Activated T-cell treated with anti-CD3 and anti-CD28 coated beads for 4 hours (primary cell): ENCODE measurements around the gene TXN2.
"Not testable (repeated sequence)": the region's sequence is repeated elsewhere in the genome, so short reads cannot be mapped to it uniquely, and the experiment has no call there.

Experiments used
- DNase-seq: peaks from one replicate; pipeline ENCODE4 v3.0.0-alpha.2; 2020

Gene TXN2

GRCh38 chr22:36454916-36455570, 26.4 kb downstream of the TXN2 start:
- DNase-seq: peak; percentile 90

GRCh38 chr22:36453855-36454378, 27.5 kb downstream of the TXN2 start:
- DNase-seq: no peak

- DNase-seq: not testable (repeated sequence)
Observed at GRCh38 chr22:36452978-36453607, 28.3 kb downstream of the TXN2 start.

DNA sequence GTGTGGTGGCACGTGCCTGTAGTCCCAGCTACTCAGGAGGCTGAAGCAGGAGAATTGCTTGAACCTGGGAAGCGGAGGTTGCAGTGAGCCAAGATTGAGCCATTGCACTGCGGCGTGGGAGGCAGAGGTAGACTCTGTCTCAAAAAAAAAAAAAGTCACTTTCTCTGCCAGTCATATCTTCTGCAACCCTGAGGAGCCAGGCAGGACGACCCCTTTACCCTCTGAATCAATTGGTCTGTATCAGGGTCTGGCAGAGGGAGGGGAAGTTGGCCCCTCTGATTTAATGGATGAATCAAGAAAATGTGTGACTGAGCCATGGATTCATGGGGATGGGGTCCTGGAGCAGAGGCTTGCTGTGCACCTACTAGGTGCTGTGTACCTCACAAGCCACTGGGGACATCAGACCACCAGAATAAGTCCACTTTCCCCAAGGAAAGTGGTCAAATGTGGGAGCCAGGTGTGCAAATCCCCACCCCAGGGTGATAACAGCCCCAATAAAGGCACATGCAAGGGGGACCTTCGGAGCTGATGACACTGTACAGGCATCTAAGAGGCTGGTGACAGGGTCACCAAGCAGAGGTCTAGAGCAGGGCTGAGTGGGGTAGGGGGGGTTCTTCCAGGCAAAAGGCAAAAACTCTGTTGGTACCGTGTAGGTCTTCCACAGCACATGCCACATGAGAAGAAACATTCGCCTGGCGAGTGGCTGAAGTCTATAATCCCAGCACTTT, 29.0 kb downstream of the TXN2 start:
- DNase-seq: no peak

DNA sequence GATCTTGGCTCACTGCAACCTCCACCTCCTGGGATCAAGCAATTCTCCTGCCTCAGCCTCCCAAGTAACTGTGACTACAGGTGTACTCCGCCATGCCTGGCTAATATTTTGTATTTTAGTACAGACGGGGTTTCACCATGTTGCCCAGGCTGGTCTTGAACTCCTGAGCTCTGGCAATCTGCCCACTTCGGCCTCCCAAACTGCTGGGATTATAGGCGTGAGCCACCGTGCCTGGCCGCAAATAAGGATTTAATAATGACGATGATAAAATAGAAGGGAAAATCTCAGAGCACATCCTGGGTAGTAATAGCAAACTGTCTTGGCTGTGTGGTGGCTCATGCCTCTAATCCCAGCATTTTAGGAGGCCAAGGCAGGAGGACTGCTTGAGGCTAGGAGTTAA, 30.5 kb downstream of the TXN2 start:
- not testable (repeated sequence) for DNase-seq

DNA sequence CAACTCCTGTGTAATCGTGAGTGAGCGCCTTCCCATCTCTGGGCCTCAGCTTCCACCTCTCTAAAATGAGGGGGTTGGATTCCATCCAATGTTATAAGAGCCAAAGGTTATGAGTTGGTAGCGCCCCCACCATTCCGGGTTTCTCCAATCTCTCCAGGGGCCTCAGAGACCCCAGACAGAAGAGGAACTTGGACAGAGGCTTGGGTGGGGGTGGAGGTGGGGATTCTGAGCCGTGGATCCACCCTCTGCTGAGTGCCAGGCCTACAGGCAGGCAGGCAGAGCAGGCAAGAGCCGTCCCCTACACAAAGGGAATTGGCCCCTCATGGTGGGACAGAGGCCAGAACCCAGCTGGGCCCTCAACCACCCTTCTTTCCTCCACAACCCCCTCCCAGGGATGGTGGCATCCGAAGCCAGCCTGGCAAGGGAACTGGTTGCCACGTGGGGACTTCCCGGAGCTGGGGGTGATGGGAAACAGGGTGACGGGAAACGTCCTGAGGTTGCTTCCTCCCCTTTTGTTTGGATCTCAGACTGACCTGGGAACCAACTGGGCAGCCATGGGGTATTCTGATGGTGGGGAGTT, 31.8 kb downstream of the TXN2 start:
- no peak for DNase-seq

DNA sequence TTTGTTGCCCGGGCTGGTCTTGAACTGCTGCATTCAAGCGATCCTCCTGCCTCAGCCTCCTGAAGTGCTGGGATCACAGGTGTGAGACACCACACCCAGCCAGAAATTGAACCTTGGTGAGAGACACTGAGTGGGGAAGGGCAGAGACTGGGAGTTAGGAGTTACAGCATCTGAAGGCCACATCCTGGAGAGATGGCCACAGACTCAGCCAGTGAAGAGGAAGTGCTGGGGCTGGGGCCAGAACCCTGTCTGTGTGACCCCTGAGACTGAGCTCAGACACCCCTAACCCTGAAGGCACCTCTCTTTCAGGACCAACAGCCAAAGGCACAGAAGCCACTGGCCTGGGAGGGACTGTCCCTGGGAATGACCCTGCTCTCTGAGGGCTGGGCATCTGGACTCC, 33.8 kb downstream of the TXN2 start:
- no peak for DNase-seq

DNA sequence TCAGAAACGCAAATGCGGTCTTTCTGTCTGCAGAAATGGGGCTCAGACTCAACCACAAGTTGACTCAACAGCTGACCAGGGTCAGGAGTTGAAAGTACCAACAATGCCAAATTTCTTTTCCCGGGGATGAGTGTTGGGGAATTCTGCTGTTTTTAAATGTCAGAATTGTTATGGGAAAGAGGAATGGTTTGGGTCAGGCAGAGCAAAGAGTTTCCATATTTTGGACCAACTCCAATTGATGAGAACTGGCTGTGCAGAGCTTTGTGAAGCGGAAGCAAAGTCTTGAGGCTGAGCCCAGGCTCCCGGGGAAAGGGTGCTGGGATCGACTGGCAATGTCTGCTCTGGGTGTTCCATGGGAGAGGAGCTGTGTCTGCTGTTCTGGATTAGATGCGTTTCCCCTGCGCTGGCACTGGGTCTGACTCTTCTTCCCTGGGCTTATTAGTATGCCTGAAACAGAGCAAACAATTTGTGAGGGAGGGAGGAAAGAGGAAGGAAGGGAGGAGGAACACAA, 36.2 kb downstream of the TXN2 start:
- no peak for DNase-seq

GRCh38 chr22:36443198-36443770, 38.2 kb downstream of the TXN2 start:
- no peak for DNase-seq

DNA sequence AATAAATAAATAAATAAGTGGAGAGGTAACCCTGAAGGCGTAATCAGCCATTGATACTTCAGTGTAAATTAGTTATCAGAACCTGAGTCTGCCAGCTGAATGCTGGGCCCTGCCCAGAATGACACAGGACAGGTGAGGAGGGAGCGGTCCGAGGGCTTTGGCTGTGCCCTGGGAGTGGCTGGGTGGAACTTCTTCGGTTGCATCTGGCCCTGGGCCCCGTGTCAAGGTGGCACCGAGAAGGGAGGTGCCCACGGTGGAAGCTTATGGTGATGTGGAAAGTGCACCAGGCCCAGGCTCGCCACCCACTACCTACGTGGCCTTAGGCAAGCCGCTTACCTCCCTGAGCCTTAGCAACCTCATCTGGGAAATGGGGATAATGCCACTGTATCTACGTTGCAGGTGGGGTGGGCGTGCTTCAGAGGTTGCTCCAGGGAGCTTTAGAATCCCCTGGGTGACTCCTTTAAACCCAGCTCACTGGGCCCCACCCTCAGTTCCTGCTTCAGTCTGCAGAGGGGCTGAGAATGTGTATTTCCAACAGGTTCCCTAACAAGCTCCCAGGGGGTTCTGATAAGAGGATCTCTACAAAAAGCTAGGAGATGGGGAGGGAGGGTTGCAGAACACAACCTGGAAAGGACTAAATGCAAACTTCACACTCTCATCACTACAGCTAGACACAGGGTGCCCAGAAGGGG, 38.8 kb downstream of the TXN2 start:
- no peak for DNase-seq

- DNase-seq: no peak
Observed at GRCh38 chr22:36440429-36441002, 40.9 kb downstream of the TXN2 start.

- no peak for DNase-seq
Observed at GRCh38 chr22:36439481-36440271, 41.8 kb downstream of the TXN2 start.

- DNase-seq: peak; percentile 49
Observed at GRCh38 chr22:36435516-36436415, 45.7 kb downstream of the TXN2 start.

DNA sequence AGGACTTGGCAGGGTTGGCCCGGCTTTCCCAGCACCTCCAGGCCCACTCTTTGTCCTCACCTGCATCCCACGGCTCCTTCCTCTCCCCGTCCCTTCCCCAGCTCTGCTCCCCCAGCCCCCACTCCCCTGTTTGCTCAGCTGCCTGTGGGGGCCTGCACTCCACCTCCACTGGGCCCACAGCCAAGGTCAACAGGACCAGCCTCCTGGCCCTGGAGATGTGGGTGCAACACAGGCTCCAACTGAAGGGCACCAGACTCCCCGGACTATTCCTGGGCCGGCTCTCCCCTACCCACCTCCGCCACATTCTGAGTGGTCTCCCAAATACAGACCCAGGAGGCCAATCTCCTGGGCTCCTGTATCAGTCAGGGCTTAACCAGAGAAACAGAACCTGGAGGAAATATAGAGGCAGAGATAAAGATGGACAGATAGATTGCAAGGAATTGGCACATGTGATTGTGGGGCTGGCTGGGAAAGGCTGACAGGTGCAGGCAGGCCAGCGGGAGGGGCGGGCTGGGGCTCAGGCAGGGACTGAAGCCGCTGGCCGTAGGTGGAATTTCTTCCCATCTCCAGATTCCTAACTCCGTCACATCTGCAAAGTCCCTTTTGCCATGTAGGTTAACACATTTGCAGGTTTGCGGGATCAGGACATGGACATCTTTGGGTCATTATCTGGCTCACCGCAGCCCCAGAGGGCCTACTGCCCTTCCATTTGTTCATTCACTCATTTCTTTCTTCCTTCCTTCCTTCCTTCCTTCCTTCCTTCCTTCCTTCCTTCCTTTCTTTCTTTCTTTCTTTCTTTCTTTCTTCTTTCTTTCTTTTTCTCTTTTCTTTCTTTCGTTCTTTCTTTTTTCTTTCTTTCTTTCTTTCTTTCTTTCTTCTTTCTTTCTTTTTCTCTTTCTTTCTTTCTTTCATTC, 47.9 kb downstream of the TXN2 start:
- no peak for DNase-seq

- no peak for DNase-seq
Observed at GRCh38 chr22:36432592-36433317, 48.7 kb downstream of the TXN2 start.

GRCh38 chr22:36431977-36432376, 49.5 kb downstream of the TXN2 start:
- no peak for DNase-seq

- no peak for DNase-seq
Observed at GRCh38 chr22:36430863-36431262, 50.6 kb downstream of the TXN2 start.

- not testable (repeated sequence) for DNase-seq
Observed at GRCh38 chr22:36427952-36428351, 53.5 kb downstream of the TXN2 start.
